NCI-H524 treated with DMSO at 0.1 percent for 48 hours (cell line): ENCODE measurements around the gene BTNL2.
A peak's percentile ranks its signal among the peaks of the same experiment; 100 is the strongest.
"Not testable (repeated sequence)": the region's sequence is repeated elsewhere in the genome, so short reads cannot be mapped to it uniquely, and the experiment has no call there.

Experiments used
- DNase-seq: peaks from one replicate; lab custom pipeline; 2025; lab: John Stamatoyannopoulos, UW

BTNL2 gene

GRCh38 chr6:32406857-32407256 lies at the start of gene BTNL2:
BTNL2 (minus strand) TSS chr6:32407181; CDS start chr6:32407123, 58 bp downstream.
- no peak for DNase-seq

GRCh38 chr6:32449088-32449736 lies 42.2 kb upstream of the BTNL2 start:
- DNase-seq: no peak

DNA sequence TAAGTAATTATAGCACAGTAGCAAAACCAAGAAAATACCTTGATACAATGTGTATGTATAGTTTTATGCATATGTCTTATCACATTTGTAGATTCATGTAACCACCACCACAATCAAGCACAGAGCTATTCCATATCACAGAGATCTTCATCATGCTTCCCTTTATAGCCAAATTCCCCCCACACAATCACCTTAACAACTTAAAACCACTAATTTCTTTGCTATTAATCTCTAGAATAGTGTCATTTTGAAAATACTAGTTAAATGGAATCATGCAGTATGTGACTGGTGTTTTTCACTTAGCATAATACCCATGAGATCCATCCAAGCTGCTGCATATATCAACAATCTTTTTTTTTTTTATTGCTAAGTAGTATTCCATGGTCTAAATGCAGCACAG lies 41.0 kb upstream of the BTNL2 start:
- no peak for DNase-seq

- DNase-seq: no peak
These were observed 38.4 kb upstream of the BTNL2 start for GRCh38 chr6:32445321-32445854.

DNA sequence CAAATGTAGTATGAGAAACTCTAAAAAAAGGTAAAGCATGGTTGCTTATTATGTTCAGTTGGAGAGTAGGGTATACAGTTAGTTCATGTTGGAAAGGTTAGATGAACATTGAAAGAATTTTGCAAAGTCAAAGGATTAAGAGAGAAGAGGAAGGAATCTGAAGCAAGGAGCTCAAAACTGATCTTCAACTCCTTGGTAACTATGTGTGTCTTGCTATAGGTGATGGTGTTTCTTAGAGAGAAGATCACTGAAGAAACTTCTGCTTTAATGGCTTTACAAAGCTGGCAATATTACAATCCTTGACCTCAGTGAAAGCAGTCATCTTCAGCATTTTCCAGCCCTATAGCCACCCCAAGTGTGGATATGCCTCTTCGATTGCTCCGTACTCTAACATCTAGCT lies 37.5 kb upstream of the BTNL2 start:
- no peak for DNase-seq

DNA sequence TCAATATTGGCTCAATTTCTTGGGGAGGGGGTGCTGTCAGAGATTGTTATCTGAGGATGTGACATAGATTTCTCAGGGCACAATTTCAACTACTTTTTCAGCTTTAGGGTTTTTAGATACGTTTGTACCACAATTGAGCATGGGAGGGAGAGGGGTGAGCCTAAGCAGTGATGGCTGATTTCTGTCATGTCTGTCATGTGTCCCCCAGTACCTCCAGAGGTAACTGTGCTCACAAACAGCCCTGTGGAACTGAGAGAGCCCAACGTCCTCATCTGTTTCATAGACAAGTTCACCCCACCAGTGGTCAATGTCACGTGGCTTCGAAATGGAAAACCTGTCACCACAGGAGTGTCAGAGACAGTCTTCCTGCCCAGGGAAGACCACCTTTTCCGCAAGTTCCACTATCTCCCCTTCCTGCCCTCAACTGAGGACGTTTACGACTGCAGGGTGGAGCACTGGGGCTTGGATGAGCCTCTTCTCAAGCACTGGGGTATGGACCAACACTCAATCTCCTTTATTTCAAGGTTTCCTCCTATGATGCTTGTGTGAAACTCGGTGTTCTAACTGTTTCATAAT lies 36.1 kb upstream of the BTNL2 start:
- DNase-seq: no peak

DNA sequence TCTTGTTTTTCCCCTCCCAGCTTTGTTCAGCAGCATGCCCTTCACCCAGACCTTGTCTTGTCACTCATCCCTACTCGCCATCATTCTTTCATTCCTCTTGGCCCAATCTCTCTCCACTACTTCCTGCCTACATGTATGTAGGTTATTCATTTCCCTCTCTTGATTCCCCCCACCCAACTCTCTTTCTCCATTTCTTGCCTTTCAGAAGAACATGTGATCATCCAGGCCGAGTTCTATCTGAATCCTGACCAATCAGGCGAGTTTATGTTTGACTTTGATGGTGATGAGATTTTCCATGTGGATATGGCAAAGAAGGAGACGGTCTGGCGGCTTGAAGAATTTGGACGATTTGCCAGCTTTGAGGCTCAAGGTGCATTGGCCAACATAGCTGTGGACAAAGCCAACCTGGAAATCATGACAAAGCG lies 35.3 kb upstream of the BTNL2 start:
- DNase-seq: no peak

DNA sequence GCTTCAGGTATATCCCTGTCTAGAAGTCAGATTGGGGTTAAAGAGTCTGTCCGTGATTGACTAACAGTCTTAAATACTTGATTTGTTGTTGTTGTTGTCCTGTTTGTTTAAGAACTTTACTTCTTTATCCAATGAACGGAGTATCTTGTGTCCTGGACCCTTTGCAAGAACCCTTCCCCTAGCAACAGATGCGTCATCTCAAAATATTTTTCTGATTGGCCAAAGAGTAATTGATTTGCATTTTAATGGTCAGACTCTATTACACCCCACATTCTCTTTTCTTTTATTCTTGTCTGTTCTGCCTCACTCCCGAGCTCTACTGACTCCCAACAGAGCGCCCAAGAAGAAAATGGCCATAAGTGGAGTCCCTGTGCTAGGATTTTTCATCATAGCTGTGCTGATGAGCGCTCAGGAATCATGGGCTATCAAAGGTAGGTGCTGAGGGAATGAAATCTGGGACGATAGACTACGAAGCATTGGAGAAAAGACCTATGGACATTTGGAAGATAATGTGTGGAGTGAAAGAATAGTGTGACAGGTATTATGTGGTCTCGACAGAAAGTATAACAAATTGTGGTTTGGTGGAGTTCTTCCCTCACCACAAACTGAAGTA lies 32.7 kb upstream of the BTNL2 start, which contains the start of gene HLA-DRA:
Gene HLA-DRA, plus strand, starts transcription at position 286 of the 613 bp plus-strand sequence. Its CDS starts 64 bp downstream, at position 350.
- DNase-seq: no peak

GRCh38 chr6:32439139-32439538 lies 32.2 kb upstream of the BTNL2 start:
- DNase-seq: no peak

GRCh38 chr6:32436995-32437836 lies 30.2 kb upstream of the BTNL2 start:
- DNase-seq: no peak

DNA sequence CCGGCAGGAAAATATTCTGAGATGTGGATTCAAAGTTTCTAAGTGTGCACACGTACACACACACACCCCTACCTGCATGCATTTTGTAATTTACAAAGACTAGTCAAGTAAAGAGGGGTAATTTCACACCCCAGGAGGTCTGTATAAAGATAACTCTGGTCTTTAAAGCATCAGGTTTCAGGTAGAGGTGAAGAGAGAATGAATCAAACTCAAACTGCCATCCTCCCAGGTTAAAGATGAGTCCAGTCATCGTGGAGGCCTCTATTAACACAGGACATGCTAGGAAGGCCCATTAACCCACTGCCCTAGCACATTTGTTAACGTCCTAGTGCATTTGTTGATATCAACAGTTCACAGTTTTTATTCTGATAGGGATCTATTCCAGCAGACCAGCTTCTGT lies 29.2 kb upstream of the BTNL2 start:
- no peak for DNase-seq

GRCh38 chr6:32433950-32434349 lies 27.0 kb upstream of the BTNL2 start:
- not testable (repeated sequence) for DNase-seq

GRCh38 chr6:32432050-32432450 lies 25.1 kb upstream of the BTNL2 start:
- DNase-seq: no peak

- DNase-seq: no peak
These were observed 24.2 kb upstream of the BTNL2 start for GRCh38 chr6:32431142-32431541.

DNA sequence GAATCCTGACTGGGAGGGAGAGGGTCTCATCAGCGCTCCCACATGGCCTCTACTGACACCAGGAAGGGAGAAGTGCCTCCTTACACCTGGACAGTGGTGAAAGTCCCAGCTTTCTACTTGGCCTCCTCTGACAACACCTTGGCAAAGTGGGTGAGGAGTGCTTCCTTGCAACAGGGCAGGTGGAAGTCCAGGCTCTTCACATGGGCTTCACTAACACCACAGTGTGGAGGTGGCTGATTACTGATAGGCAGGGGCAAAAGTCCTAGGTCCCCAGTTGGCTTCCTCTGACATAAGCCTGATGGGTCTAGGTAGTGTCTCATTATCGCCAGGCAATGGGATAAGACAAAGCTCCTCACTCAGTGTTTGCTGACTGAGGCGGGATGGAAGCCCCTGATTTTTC lies 23.2 kb upstream of the BTNL2 start:
- no peak for DNase-seq

GRCh38 chr6:32427934-32428474 lies 21.0 kb upstream of the BTNL2 start:
- no peak for DNase-seq

- no peak for DNase-seq
These were observed 20.2 kb upstream of the BTNL2 start for GRCh38 chr6:32427218-32427617.

DNA sequence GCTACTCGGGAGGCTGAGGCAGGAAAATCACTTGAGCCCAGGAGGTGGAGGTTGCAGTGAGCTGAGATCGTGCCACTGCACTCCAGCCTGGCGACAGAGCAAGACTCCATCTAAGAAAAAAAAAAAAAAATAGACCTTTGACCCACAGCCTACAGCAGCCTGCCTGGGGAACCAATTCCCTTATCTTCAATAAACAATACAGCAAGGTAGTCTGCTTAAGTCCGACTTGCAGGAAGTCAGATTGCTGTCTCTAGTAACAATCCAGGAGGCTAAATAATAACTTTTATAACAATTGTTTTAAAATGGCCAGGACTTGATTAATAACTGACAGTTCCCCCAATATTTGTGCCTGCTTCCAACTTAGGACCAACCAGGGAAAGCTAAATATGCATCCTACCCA lies 19.4 kb upstream of the BTNL2 start:
- DNase-seq: no peak

DNA sequence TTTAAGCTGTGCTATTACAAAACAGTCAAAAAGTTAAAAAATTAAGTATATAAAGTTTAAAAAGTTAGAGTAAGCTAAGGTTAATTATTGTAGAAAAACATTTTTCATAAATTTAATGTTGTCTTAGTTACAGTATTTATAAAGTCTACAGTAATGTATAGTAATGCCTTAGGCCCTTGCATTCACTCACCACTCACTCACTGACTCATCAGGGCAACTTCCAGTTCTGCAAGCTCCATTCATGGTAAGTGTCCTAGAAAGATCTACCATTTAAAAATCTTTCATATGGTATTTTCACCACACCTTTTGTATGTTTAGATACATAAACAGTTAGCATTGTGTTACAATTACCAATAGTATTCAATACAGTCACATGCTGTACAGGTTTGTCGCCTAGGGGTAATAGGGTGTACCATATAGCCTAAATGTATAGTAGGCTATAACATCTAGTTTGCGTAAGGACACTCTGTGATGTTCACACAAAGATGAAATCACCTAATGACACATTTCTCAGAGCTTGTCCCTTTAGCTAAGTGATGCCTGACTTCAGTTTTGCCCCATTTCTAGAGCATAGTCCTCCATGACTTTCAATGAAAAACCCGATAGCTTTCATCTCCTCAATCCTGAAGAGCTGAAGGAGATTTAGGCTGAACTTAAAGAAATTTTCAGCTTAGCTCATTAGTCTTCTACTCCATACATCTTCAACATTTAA lies 17.8 kb upstream of the BTNL2 start:
- no peak for DNase-seq

DNA sequence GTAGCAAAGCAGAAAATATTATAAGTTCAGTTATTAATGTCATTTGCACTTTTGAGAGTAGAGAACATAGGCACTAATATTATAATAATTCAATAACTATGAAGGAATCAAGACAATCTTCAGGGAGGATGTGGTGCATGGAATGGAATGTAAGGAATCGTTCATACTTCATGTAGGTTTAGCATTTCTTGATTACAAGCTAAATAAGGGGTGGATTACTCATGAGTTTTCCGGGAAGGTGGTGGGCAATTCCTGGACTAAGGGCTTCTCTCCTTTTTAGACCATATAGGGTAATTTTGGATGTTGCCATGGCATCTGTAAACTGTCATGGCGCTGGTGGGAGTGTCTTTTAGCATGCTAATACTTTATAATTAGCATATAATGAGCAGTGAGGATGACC lies 9.1 kb upstream of the BTNL2 start:
- DNase-seq: no peak

GRCh38 chr6:32415521-32416019 lies 8.6 kb upstream of the BTNL2 start:
- DNase-seq: peak; percentile 12
